ENCODE results near the gene WDR90.

WDR90 gene

GRCh38 chr16:609984-610383, 39.2 kb upstream of the WDR90 start:
- no peaks in the 10 kb centered on the region for H3K36me3 ChIP-seq
- no peaks in the 10 kb centered on the region for H3K27me3 ChIP-seq
- no peak for DNase-seq
- H3K4me1 ChIP-seq: no peaks in the 10 kb centered on the region
- H3K4me3 ChIP-seq (ENCODE audit: low read depth, low read length): no peak overlapping the region
- TF ChIP-seq CTCF (IDR thresholded peaks at IDR 0.05; ENCODE audit: low read depth, low read length): no peak
- H3K9me3 ChIP-seq: no peaks in the 10 kb centered on the region

DNA sequence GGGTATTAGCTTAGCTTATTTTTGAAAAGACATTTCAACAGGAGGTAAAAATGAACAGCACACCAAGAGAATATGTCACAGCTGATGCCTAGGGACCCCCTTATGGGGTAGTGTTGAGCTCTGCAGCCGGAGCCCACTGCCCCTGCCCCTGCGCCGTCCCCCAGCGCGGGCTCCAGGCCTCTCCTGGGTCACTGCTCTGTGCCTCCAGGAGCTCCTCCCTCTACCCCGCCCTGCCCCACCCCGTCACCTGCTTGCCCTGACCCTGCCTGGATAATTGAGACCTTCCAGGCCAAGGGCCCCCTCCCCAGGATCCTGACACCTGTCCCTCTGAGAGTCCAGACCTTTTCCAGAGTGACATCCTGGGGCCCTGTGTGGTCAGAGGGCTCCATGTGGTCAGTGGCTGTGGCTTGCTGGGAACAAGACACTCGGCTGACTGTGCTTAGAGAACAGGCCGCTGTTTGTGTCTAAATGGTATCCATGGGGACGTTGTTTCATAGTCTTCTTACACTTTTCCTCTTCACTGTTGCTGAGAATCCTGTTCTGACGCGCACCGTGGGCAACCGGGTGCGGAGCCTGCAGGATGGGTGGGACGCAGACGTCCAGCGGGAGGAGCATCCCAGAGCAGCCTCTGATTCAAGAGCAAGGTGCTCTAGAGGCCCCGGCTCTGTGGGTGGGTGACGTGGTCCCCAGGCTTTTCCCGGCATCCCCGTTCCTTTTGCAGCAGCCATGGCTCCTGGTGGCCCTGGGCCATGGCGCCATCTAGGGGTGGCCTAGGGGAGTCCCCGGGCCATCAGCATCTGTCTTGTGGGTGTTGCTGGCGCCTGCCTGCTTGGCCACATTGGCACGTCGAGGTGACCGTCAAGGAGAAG, 38.4 kb upstream of the WDR90 start:
- no peaks in the 10 kb centered on the region for H3K36me3 ChIP-seq
- H3K27me3 ChIP-seq: no peaks in the 10 kb centered on the region
- H3K9me3 ChIP-seq: no peaks in the 10 kb centered on the region
- peak; percentile 56 for TF ChIP-seq CTCF (IDR thresholded peaks at IDR 0.05; ENCODE audit: low read depth, low read length)
- no peak overlapping the region for H3K4me3 ChIP-seq (ENCODE audit: low read depth, low read length)
- DNase-seq: peak; percentile 58
- H3K4me1 ChIP-seq: no peaks in the 10 kb centered on the region

GRCh38 chr16:615122-615521, 34.0 kb upstream of the WDR90 start:
- Histone ChIP-seq H3K4me1 (no peaks in the 10 kb centered on the region), H3K9me3 (no peaks in the 10 kb centered on the region), H3K4me3 (ENCODE audit: low read depth, low read length) (no peak overlapping the region), H3K27me3 (no peaks in the 10 kb centered on the region), H3K36me3 (no peaks in the 10 kb centered on the region)
- no peak for DNase-seq
- no peak for TF ChIP-seq CTCF (IDR thresholded peaks at IDR 0.05; ENCODE audit: low read depth, low read length)

DNA sequence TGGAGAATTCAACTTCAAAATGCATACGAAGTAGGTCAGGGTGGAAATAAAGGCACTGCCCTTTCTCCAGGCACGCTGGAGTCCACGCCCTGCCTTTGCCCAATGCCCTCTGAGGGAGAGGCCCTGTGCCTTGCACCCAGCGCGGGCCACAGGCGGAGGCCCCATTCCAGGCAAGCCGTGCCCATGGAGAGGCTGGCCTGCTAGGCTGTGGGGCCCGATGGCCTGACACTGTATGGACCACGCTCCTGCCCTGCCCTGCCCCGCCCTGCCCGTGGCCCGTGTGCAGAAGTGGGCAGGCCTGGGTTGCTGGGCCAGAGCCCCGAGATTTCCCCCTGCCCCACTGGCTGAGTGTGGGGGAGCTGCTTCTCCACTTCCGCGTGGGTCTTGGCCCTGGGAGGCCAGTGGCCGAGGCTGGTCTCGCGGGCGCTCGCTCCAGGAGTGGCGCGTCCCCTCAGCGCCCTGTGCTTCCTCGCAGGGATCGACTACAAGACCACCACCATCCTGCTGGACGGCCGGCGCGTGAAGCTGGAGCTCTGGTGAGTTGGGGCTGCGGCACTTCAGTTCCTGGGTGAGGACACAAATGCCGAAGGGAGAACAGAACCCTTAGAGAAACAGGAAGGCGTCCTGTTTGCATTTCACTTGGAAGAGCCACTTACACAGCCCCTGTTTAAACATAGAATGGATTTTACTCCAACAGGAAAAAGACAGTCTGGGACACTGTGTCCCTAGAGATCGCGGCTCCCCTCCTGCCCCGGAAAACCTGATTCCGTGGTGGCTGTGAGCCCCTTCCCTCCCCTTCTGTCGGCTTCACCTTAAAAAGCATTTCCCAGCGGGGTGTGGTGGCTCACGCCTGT, 32.2 kb upstream of the WDR90 start:
- Histone ChIP-seq H3K9me3 (no peaks in the 10 kb centered on the region), H3K36me3 (no peaks in the 10 kb centered on the region), H3K4me1 (peaks cover 7% of the 10 kb centered on the region), H3K4me3 (ENCODE audit: low read depth, low read length) (no peak overlapping the region), H3K27me3 (peaks cover 4% of the 10 kb centered on the region; the same call in 1 of the 2 replicates)
- no peak for DNase-seq
- TF ChIP-seq CTCF (IDR thresholded peaks at IDR 0.05; ENCODE audit: low read depth, low read length): no peak

GRCh38 chr16:617855-618254, 31.3 kb upstream of the WDR90 start:
- Histone ChIP-seq H3K4me3 (ENCODE audit: low read depth, low read length) (no peak overlapping the region), H3K4me1 (peaks cover 10% of the 10 kb centered on the region), H3K9me3 (no peaks in the 10 kb centered on the region), H3K36me3 (no peaks in the 10 kb centered on the region), H3K27me3 (peaks cover 4% of the 10 kb centered on the region; the same call in 1 of the 2 replicates)
- no peak for DNase-seq
- no peak for TF ChIP-seq CTCF (IDR thresholded peaks at IDR 0.05; ENCODE audit: low read depth, low read length)
